Smooth muscle cell of trachea (primary cell): Measurements from ENCODE around the gene LATS2. TPM values are rescaled to one million over a fixed set of nuclear protein-coding genes. Genes with fewer than 3 reads are reported as not detected.

Experiments used
- total RNA-seq: library from RNA; depleted of rRNA; stranded (reverse); fragments of >200 nt; gene quantifications from 2 replicates; pipeline ENCODE4 v1.2.1, GENCODE V29; 2014

Gene LATS2
- total RNA-seq, result 14.3 and 20.7 TPM in 2 replicates

GRCh38 chr13:21061029-21061763, at the start of gene LATS2:
LATS2 (minus strand) TSS chr13:21061586; CDS start chr13:21046026, 15,560 bp downstream.

Other genes starting within 250 kb of the LATS2 start
- 17.9 and 21.8 TPM in 2 replicates for gene XPO4, start 158.8 kb downstream of the LATS2 start, total RNA-seq
- gene SAP18, start 78.5 kb upstream of the LATS2 start, total RNA-seq, result 37.5 and 42.6 TPM in 2 replicates
- 5.5 and 8.1 TPM in 2 replicates for gene SKA3, start 115.0 kb upstream of the LATS2 start, total RNA-seq
- gene MRPL57, start 115.1 kb upstream of the LATS2 start, total RNA-seq, result 19.9 and 25.6 TPM in 2 replicates